LNCAP (cell line): Measurements from ENCODE around the gene KLK13.

Experiments
- CTCF ChIP-seq: fragments of 450-650 bp; IDR thresholded peaks from 2 replicates; pipeline ENCODE4 v1.5.1; 2017; ENCODE audit warnings: mild to moderate bottlenecking

Gene KLK13

DNA sequence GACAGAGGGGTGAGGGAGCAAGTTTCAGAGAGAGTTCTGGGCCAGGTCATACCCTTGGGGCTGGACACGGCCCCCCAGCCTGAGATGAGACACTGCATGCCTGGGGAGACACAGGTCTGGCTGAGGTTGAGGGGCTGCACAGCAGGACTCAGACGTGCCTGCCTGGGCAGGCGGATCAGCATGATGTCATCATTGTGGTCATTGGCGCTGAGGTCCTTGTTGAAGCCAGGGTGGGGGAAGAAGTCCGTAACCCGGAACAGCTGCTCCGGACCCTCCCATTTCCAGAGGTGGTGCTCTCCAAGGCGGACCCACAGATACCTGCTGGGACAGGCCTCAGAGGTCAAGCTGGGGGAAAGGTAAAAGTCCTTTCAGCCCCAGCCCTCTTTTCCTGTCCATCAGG is 58.5 kb downstream of the KLK13 start:
- TF ChIP-seq CTCF = no peak
